SH-SY5Y (cell line): ENCODE data around the gene COPS9.

Experiments used
- GATA2 ChIP-seq: IDR thresholded peaks from 2 replicates; pipeline ENCODE4 v1.6.1; 2011; ENCODE audit warnings: mild to moderate bottlenecking, low read depth, low read length
- GATA3 ChIP-seq: IDR thresholded peaks from 2 replicates; pipeline ENCODE4 v1.6.1; 2011; ENCODE audit warnings: low read depth, mild to moderate bottlenecking, low read length, moderate library complexity

COPS9 gene

GRCh38 chr2:240105982-240106381, 30.1 kb downstream of the COPS9 start:
- TF ChIP-seq GATA3, result no peak
- no peak for TF ChIP-seq GATA2

GRCh38 chr2:240103136-240103535, 33.0 kb downstream of the COPS9 start:
- TF ChIP-seq GATA2 (no peak), GATA3 (no peak)

- TF ChIP-seq GATA3, result no peak
- TF ChIP-seq GATA2, result no peak
Measured at GRCh38 chr2:240098349-240098748, 37.8 kb downstream of the COPS9 start.

GRCh38 chr2:240095556-240096523, 40.3 kb downstream of the COPS9 start:
- TF ChIP-seq GATA3, result no peak
- no peak for TF ChIP-seq GATA2

- no peak for TF ChIP-seq GATA3
- TF ChIP-seq GATA2, result no peak
Measured at GRCh38 chr2:240089306-240089705, 46.8 kb downstream of the COPS9 start.

- TF ChIP-seq GATA2, result no peak
- TF ChIP-seq GATA3, result no peak
Measured at GRCh38 chr2:240086563-240086962, 49.5 kb downstream of the COPS9 start.
